Ovary (tissue), 3 donors: ENCODE results near the gene TP53BP2.

Experiments
- CTCF ChIP-seq, 3 donors: fragments of 450-650 bp in 2 of 3; fragments of 200-600 bp in 1 of 3; IDR thresholded peaks; one replicate each; pipeline versions ENCODE4 v1.5.1 to v1.8.0; 2016 to 2022; ENCODE audit warnings: antibody characterized with exemption in 3 of 3, mild to moderate bottlenecking in 1 of 3
- POLR2A ChIP-seq: fragments of 450-650 bp; IDR thresholded peaks from one replicate; pipeline ENCODE4 v1.6.1; 2017; ENCODE audit warnings: antibody characterized with exemption, mild to moderate bottlenecking, moderate library complexity
- donor health status: DM: no; HTN: no; CAD: no.

- no peak for TF ChIP-seq CTCF (IDR thresholded peaks at IDR 0.05)
- TF ChIP-seq POLR2A = no peak
Observed at GRCh38 chr1:223745731-223746130, 100.0 kb downstream of the TP53BP2 start.
